EH (cell line): ENCODE measurements around the gene SYTL1.

Experiments
- DNase-seq: peaks from one replicate; pipeline ENCODE4 v3.0.0-alpha.2; 2015; ENCODE audit warnings: low read depth

SYTL1 gene

GRCh38 chr1:27318596-27318995, 23.2 kb upstream of the SYTL1 start:
- peak; percentile 77 for DNase-seq

- peak; percentile 98 for DNase-seq
Observed at GRCh38 chr1:27321813-27322568, 19.8 kb upstream of the SYTL1 start, which contains the start of gene TMEM222. TMEM222 (plus strand) TSS chr1:27322163; CDS start chr1:27322198, 35 bp downstream.

GRCh38 chr1:27322569-27323240, 19.1 kb upstream of the SYTL1 start:
- no peak for DNase-seq

GRCh38 chr1:27325286-27325685, 16.5 kb upstream of the SYTL1 start:
- DNase-seq, result no peak

DNA sequence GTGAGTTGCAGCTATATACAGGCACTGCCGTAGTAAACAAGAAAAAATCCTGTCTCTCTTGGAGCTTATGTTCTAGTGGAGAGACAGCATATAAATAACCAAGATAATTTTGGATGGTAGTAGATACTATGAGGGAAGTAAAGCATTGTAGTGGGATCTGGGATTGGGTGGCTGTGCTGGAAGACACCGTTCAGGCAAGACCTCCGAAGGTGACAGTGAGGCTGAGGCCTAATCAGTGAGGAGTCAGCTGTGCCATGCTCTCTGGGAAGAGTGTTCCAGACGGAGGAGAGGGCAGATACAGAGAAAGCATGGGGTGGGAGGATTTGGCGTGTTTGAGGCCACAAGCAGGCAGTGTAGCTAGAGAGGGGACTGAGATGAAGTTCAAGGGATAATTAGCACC, 13.9 kb upstream of the SYTL1 start:
- DNase-seq, result no peak

DNA sequence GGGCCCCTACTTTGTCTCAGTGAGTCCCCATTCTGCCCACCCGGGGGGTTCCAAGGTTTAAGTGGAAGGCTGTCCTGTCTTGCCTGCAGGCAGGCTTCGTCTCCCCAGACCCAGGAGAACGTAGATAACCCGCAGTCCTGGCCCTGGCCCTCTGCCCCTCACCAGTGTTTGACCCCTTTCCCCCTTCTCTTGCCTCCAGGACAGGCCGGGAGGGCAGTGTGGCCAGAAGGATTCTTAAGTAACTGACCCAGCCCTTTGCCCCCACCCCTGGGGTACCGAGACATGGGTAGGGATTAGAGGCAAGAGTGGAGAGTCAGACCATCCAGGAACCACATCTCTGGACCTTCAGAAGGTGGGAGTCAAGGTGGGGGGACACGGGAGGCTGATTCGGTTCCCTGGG, 11.0 kb upstream of the SYTL1 start:
- no peak for DNase-seq

- no peak for DNase-seq
Observed at GRCh38 chr1:27331426-27331825, 10.4 kb upstream of the SYTL1 start.

DNA sequence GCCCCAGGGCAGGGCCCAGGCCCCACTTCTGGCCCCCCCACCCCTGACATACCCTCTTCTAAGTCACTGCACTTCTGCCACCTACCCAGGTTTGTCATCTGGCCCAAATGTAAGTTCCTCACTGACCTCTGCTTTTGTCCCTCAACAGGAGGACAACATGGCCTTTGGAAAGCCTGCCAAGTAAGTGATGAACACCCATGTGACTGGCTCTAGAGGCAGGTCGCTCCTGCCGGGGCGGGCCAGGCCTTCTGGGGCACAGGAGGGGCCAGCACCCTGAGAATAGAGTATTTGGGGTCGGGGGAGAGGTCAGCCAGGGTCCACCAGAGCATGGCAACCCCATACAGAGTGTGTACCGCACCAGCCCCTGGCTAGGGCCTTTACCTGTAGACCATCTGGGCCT, 9.9 kb upstream of the SYTL1 start:
- DNase-seq, result no peak

- peak; percentile 55 for DNase-seq
Observed at GRCh38 chr1:27332536-27333281, 9.1 kb upstream of the SYTL1 start.

GRCh38 chr1:27333717-27334279, 8.0 kb upstream of the SYTL1 start:
- no peak for DNase-seq

DNA sequence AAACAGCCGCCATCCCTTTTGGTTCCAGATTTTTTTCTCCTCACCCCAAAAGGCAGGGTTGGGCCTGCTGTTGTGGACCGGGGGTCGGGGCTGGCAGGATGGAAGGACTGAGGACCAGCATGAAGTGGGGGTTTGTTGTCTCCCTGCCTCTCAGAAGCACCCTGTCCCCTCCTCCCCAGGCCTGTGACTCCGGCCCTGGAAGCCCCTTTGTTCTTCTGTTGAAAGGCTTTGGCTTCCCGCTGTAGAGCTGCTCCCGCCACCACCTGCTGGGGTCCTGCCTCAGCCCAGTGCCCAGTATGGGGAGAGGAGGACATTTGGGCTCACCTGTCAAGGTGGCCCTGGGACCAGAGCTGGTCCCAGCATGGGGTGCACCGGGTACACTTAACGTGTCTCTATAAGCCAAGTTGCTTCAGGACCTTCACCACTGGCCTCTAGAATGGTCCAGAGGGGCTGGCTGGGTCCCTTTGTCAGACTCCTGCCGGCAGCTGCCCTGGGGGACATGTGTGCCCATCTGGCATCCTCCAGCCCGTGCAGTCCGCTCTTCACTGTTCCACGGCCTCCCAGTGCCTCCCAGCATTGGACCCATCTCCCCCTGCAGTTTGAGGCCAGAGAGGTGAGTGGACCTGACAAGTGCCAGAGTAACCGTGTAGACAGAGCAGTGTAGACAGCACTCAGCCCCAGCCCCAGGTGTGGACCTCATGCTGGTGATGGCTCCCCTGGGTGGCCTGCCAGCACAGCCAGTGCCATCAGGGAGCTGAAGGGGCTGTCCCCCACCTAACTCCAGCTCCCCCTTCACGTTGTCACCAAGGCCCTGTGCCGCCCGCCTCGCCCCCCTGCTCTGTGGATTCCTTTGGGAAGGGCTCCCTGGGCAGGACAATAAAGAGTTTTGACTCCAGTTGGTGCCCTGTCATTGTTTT, 6.1 kb upstream of the SYTL1 start:
- no peak for DNase-seq

DNA sequence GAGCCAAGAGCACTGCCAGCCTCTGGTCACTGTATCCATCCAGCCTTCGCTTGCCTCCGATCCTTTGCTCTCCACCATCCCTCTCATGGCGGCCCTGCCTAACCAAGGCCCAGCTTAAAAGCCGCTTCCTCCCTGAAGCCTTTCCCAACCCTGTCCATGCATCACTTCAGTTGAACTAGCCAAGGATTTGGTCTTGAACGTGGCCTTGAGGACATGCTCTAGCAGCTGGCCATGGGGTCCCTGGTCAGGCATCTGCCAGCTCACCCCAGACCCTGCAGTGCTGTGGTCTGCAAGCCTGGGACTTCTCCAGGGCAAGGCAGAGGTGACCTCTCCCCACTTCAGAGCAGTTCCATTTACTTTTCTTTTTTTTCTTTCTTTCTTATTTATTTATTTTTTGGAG, 5.1 kb upstream of the SYTL1 start:
- no peak for DNase-seq

- DNase-seq, result no peak
Observed at GRCh38 chr1:27338751-27339150, 3.1 kb upstream of the SYTL1 start.

DNA sequence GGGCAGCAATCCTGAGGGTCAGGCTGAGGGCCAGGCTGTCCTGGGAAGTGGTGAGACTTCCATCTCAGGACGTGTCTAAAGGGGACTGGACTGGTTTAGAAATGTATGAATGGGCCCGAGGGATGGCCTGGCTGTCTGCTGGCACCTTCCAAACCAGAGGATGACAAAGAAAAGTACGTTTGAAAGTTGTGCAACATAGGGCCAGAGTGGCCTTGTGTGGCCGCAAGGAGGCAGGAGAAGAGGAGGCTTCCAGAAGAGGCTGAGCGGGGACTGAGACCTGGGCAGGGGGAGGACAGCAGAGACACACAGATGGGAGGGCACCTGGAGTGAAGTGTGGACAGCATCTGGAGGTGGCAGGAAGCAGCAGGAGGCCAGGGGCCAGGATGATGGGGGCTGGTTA, 2.6 kb upstream of the SYTL1 start:
- DNase-seq, result no peak

DNA sequence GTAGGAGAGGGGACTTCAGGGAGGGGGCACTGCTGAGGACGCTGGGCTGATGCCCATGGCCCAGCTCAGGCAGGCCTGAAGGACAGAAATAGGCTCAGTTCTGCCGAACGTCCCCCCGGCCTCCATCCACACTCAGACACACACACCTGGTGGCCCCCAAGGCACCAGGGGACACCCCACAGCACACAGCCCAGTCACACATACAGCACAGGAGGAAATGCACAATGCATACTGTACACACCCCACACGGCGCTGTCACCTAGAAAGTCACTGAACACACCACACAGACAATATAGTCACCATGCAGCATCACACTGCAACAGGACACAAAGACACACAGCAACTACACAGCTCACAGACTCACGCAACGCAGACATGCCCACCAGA, 562 bp downstream of the SYTL1 start:
- DNase-seq, result no peak

DNA sequence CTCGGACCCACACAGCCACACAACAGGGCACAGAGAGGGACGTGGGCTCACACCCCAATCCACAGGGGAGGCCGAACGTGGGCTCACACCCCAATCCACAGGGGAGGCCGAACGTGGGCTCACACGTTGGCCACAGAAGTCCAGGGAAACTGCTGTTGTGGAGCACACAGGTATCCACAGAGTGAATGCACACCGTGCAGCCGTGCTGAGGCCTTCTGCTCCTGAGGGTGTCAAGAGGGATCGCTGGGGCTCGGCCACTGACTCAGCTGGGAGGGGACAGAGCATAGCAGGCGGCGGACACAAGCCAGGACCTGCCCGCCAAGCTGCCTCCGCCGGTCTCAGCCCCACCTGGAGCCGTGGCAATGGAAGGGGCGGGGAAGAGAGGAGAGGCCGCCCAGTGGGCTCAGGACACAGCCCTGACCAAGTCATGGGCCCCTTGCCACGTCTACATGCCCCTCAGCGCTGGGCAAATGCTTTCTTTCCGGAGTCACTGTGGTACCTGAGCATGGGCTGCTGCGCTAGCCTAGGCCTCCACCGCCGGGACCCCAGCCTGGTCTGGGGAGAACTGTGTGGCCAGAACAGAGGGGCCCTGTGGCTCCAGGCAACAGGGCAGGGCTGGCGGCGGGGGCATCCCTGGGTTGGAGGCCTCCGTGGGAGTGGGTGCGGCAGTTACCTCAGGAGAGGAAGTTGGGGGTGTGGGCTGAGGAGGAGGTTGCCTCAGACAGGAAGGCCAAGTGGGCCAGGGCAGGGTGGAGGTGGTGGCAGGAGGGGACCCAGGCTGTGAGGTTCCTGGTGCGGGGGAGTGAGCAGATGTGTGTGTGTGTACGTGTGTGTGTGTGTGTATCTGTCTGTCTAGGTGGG, 1.2 kb downstream of the SYTL1 start:
- DNase-seq, result no peak

- no peak for DNase-seq
Observed at GRCh38 chr1:27343639-27344025, 1.8 kb downstream of the SYTL1 start.

GRCh38 chr1:27345272-27345671, 3.5 kb downstream of the SYTL1 start:
- no peak for DNase-seq

- no peak for DNase-seq
Observed at GRCh38 chr1:27346357-27346756, 4.5 kb downstream of the SYTL1 start.

- peak; percentile 36 for DNase-seq
Observed at GRCh38 chr1:27346991-27347624, 5.3 kb downstream of the SYTL1 start.
